ENCODE results near the gene HLCS. TPM values are rescaled to one million over a fixed set of nuclear protein-coding genes. Genes with fewer than 3 reads are reported as not detected.

Gene HLCS
- total RNA-seq, 1 donor from 2014 or later = 34.9 TPM

GRCh38 chr21:36747815-36748383, 218.6 kb downstream of the HLCS start:
- peak; percentile 34 for DNase-seq (ENCODE audit: low spot score)

GRCh38 chr21:36747041-36747814, 219.2 kb downstream of the HLCS start:
- DNase-seq (ENCODE audit: low spot score) = no peak

GRCh38 chr21:36745459-36745858, 221.0 kb downstream of the HLCS start:
- no peak for DNase-seq (ENCODE audit: low spot score)

- no peak for DNase-seq (ENCODE audit: low spot score)
Observed at GRCh38 chr21:36744560-36745231, 221.8 kb downstream of the HLCS start.

GRCh38 chr21:36744190-36744559, 222.3 kb downstream of the HLCS start:
- no peak for DNase-seq (ENCODE audit: low spot score)

GRCh38 chr21:36743446-36743845, 223.0 kb downstream of the HLCS start:
- DNase-seq (ENCODE audit: low spot score) = no peak

- DNase-seq (ENCODE audit: low spot score) = no peak
Observed at GRCh38 chr21:36743008-36743407, 223.5 kb downstream of the HLCS start.

- DNase-seq (ENCODE audit: low spot score) = no peak
Observed at GRCh38 chr21:36741506-36741905, 225.0 kb downstream of the HLCS start.

- DNase-seq (ENCODE audit: low spot score) = no peak
Observed at GRCh38 chr21:36738489-36739126, 227.9 kb downstream of the HLCS start.

- DNase-seq (ENCODE audit: low spot score) = no peak
Observed at GRCh38 chr21:36735724-36736320, 230.6 kb downstream of the HLCS start.

GRCh38 chr21:36735201-36735515, 231.3 kb downstream of the HLCS start:
- DNase-seq (ENCODE audit: low spot score) = no peak

GRCh38 chr21:36734367-36735200, 231.9 kb downstream of the HLCS start:
- no peak for DNase-seq (ENCODE audit: low spot score)

GRCh38 chr21:36733857-36734256, 232.6 kb downstream of the HLCS start:
- DNase-seq (ENCODE audit: low spot score) = no peak

- DNase-seq (ENCODE audit: low spot score) = no peak
Observed at GRCh38 chr21:36732761-36733160, 233.7 kb downstream of the HLCS start.

GRCh38 chr21:36732217-36732616, 234.3 kb downstream of the HLCS start:
- no peak for DNase-seq (ENCODE audit: low spot score)

- no peak for DNase-seq (ENCODE audit: low spot score)
Observed at GRCh38 chr21:36730291-36731281, 235.9 kb downstream of the HLCS start.

- DNase-seq (ENCODE audit: low spot score) = no peak
Observed at GRCh38 chr21:36729310-36729970, 237.0 kb downstream of the HLCS start.

- DNase-seq (ENCODE audit: low spot score) = no peak
Observed at GRCh38 chr21:36728371-36729111, 237.9 kb downstream of the HLCS start.

GRCh38 chr21:36727866-36728265, 238.6 kb downstream of the HLCS start:
- no peak for DNase-seq (ENCODE audit: low spot score)
